ENCODE data around the gene CX3CR1. TPM values are rescaled to one million over a fixed set of nuclear protein-coding genes. Genes with fewer than 3 reads are reported as not detected.

The CX3CR1 gene
- total and polyA plus RNA-seq, 9 of the 15 experiments (the other 6 are each of a cell fraction or from before 2014, with no cell fraction given), result 0.03 to 0.21 TPM; not detected in 7

DNA sequence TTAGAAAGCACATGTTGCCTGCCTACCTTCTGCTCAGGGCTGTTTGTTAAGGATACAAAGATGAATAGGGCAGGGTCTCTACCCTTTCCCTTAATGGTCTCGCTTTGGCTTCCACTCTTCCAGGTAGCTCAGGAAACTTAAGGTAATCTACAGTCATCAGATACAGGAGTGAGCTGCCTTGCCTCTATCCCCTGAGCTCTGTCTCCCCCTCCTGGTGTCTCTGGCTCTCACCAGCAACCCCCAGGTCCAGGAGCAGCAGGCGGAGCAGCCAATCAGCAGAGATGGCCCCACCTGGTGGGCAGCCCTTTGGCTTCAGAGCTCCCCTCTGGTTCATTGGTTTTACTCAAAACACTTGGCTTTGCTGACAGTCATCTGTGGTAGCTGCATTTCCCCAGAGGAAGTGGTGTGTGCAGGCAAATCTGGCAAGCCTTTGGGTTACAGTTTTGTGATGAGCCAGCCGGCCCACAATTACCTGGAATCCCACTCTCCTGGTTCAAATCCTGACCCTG lies 8.5 kb upstream of the CX3CR1 start (continued):
- TF ChIP-seq, protein P1, sequence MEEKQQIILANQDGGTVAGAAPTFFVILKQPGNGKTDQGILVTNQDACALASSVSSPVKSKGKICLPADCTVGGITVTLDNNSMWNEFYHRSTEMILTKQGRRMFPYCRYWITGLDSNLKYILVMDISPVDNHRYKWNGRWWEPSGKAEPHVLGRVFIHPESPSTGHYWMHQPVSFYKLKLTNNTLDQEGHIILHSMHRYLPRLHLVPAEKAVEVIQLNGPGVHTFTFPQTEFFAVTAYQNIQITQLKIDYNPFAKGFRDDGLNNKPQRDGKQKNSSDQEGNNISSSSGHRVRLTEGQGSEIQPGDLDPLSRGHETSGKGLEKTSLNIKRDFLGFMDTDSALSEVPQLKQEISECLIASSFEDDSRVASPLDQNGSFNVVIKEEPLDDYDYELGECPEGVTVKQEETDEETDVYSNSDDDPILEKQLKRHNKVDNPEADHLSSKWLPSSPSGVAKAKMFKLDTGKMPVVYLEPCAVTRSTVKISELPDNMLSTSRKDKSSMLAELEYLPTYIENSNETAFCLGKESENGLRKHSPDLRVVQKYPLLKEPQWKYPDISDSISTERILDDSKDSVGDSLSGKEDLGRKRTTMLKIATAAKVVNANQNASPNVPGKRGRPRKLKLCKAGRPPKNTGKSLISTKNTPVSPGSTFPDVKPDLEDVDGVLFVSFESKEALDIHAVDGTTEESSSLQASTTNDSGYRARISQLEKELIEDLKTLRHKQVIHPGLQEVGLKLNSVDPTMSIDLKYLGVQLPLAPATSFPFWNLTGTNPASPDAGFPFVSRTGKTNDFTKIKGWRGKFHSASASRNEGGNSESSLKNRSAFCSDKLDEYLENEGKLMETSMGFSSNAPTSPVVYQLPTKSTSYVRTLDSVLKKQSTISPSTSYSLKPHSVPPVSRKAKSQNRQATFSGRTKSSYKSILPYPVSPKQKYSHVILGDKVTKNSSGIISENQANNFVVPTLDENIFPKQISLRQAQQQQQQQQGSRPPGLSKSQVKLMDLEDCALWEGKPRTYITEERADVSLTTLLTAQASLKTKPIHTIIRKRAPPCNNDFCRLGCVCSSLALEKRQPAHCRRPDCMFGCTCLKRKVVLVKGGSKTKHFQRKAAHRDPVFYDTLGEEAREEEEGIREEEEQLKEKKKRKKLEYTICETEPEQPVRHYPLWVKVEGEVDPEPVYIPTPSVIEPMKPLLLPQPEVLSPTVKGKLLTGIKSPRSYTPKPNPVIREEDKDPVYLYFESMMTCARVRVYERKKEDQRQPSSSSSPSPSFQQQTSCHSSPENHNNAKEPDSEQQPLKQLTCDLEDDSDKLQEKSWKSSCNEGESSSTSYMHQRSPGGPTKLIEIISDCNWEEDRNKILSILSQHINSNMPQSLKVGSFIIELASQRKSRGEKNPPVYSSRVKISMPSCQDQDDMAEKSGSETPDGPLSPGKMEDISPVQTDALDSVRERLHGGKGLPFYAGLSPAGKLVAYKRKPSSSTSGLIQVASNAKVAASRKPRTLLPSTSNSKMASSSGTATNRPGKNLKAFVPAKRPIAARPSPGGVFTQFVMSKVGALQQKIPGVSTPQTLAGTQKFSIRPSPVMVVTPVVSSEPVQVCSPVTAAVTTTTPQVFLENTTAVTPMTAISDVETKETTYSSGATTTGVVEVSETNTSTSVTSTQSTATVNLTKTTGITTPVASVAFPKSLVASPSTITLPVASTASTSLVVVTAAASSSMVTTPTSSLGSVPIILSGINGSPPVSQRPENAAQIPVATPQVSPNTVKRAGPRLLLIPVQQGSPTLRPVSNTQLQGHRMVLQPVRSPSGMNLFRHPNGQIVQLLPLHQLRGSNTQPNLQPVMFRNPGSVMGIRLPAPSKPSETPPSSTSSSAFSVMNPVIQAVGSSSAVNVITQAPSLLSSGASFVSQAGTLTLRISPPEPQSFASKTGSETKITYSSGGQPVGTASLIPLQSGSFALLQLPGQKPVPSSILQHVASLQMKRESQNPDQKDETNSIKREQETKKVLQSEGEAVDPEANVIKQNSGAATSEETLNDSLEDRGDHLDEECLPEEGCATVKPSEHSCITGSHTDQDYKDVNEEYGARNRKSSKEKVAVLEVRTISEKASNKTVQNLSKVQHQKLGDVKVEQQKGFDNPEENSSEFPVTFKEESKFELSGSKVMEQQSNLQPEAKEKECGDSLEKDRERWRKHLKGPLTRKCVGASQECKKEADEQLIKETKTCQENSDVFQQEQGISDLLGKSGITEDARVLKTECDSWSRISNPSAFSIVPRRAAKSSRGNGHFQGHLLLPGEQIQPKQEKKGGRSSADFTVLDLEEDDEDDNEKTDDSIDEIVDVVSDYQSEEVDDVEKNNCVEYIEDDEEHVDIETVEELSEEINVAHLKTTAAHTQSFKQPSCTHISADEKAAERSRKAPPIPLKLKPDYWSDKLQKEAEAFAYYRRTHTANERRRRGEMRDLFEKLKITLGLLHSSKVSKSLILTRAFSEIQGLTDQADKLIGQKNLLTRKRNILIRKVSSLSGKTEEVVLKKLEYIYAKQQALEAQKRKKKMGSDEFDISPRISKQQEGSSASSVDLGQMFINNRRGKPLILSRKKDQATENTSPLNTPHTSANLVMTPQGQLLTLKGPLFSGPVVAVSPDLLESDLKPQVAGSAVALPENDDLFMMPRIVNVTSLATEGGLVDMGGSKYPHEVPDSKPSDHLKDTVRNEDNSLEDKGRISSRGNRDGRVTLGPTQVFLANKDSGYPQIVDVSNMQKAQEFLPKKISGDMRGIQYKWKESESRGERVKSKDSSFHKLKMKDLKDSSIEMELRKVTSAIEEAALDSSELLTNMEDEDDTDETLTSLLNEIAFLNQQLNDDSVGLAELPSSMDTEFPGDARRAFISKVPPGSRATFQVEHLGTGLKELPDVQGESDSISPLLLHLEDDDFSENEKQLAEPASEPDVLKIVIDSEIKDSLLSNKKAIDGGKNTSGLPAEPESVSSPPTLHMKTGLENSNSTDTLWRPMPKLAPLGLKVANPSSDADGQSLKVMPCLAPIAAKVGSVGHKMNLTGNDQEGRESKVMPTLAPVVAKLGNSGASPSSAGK (IDR thresholded peaks at IDR 0.05), result no peak
- TF ChIP-seq ATF1 (CRISPR knock-in tag; IDR thresholded peaks at IDR 0.05), result no peak
- peak; percentile 49; the same call in 1 of the 2 replicates for TF ChIP-seq ATF1 (tag; IDR thresholded peaks at IDR 0.05)
- no peak for TF ChIP-seq KAT2B (IDR thresholded peaks at IDR 0.05; ENCODE audit: low read depth, low read length)
- TF ChIP-seq RCOR1 (IDR thresholded peaks at IDR 0.05; ENCODE audit: borderline replicate concordance in 1 of 2, low read depth in 2 of 2, low read length in 2 of 2), result peak in 1 of 2 experiments; percentile 89; a peak in 2 of 4 replicates
- peak; percentile 29; the same call in 1 of the 2 replicates for TF ChIP-seq EP300 (IDR thresholded peaks at IDR 0.05; ENCODE audit: low read length)
- TF ChIP-seq PCBP1 (IDR thresholded peaks at IDR 0.05; ENCODE audit: low read depth, low read length, poor library complexity, severe bottlenecking), result no peak
- peak; percentile 42; the same call in 1 of the 2 replicates for TF ChIP-seq ZBTB7A (IDR thresholded peaks at IDR 0.05; ENCODE audit: borderline replicate concordance, control insufficient read depth, low read depth, low read length)
- TF ChIP-seq, protein P2, sequence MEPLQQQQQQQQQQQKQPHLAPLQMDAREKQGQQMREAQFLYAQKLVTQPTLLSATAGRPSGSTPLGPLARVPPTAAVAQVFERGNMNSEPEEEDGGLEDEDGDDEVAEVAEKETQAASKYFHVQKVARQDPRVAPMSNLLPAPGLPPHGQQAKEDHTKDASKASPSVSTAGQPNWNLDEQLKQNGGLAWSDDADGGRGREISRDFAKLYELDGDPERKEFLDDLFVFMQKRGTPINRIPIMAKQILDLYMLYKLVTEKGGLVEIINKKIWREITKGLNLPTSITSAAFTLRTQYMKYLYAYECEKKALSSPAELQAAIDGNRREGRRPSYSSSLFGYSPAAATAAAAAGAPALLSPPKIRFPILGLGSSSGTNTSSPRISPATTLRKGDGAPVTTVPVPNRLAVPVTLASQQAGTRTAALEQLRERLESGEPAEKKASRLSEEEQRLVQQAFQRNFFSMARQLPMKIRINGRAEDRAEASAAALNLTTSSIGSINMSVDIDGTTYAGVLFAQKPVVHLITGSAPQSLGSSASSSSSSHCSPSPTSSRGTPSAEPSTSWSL (CRISPR knock-in tag; IDR thresholded peaks at IDR 0.05; ENCODE audit: borderline replicate concordance), result no peak
- TF ChIP-seq NFE2L1 (tag; IDR thresholded peaks at IDR 0.05; ENCODE audit: borderline replicate concordance, low read depth), result no peak
- peak; percentile 29; the same call in 1 of the 2 replicates for TF ChIP-seq TOE1 (IDR thresholded peaks at IDR 0.05; ENCODE audit: borderline replicate concordance)
- TF ChIP-seq TOE1 (CRISPR knock-in tag; IDR thresholded peaks at IDR 0.05; ENCODE audit: borderline replicate concordance, low read depth), result no peak
- TF ChIP-seq, protein P3, sequence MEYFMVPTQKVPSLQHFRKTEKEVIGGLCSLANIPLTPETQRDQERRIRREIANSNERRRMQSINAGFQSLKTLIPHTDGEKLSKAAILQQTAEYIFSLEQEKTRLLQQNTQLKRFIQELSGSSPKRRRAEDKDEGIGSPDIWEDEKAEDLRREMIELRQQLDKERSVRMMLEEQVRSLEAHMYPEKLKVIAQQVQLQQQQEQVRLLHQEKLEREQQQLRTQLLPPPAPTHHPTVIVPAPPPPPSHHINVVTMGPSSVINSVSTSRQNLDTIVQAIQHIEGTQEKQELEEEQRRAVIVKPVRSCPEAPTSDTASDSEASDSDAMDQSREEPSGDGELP (CRISPR knock-in tag; IDR thresholded peaks at IDR 0.05; ENCODE audit: borderline replicate concordance), result peak; percentile 73; the same call in 1 of the 2 replicates
